Activated CD8-positive, alpha-beta T cell treated with anti-CD3 and anti-CD28 coated beads, Interleukin-2, amount 10 ng/mL, durations not matched to agents 7 days and 5 days (primary cell): ENCODE measurements around the gene PPARGC1A. TPM values are rescaled to one million over a fixed set of nuclear protein-coding genes. Genes with fewer than 3 reads are reported as not detected.

Experiments used
- ATAC-seq: fragments of 150-1000 bp; cut with Tn5 transposase; one replicate; pipeline ENCODE4 v1.10.0; 2021; ENCODE audit warnings: moderate library complexity
- CTCF ChIA-PET: fragments of 350-600 bp; sonication (Branson Sonifier 250); formaldehyde crosslinking; loops from one replicate; lab custom pipeline; 2021; ENCODE audit warnings: antibody characterized with exemption; lab: Charles Lee
- POLR2A ChIA-PET: fragments of 350-600 bp; sonication (Branson Sonifier 250); formaldehyde crosslinking; loops from one replicate; lab custom pipeline; 2021; ENCODE audit warnings: antibody characterized with exemption; lab: Charles Lee
- DNase-seq: peaks from one replicate; pipeline ENCODE4 v3.0.0-alpha.2; 2020
- H3K27ac Mint-ChIP-seq: one replicate; pipeline ENCODE4 v1.8.0; 2021; ENCODE audit warnings: mild to moderate bottlenecking, mixed read lengths
- H3K27me3 Mint-ChIP-seq: one replicate; pipeline ENCODE4 v1.8.0; 2021; ENCODE audit warnings: low read depth, mixed read lengths
- H3K36me3 Mint-ChIP-seq: one replicate; pipeline ENCODE4 v1.8.0; 2021; ENCODE audit warnings: low read depth, mixed read lengths
- H3K4me1 Mint-ChIP-seq: one replicate; pipeline ENCODE4 v1.8.0; 2021; ENCODE audit warnings: low read depth, mixed read lengths
- H3K4me3 Mint-ChIP-seq: one replicate; pipeline ENCODE4 v1.8.0; 2021; ENCODE audit warnings: mild to moderate bottlenecking, mixed read lengths
- H3K9me3 Mint-ChIP-seq: one replicate; pipeline ENCODE4 v1.8.0; 2022; ENCODE audit warnings: mixed read lengths; ENCODE audit not compliant: insufficient read depth
- total RNA-seq, 2 experiments: library from RNA; stranded (reverse); gene quantifications; one replicate each; pipeline ENCODE4 v1.2.3, GENCODE V29; 2021

Gene PPARGC1A
- total RNA-seq = not detected

GRCh38 chr4:23889814-23890341 is at the start of gene PPARGC1A:
TSS of gene PPARGC1A (minus strand) at chr4:23890047. CDS start at chr4:23889957, 90 bp downstream.
- H3K36me3 Mint-ChIP-seq = no peaks in the 10 kb centered on the region
- H3K4me3 Mint-ChIP-seq = no peak within 1 kb of the TSS
- POLR2A ChIA-PET = no interaction called here
- H3K27ac Mint-ChIP-seq = no peak within 1 kb of the TSS
- no peaks in the 10 kb centered on the region for H3K9me3 Mint-ChIP-seq
- DNase-seq = no peak
- ATAC-seq = no peak
- peaks cover 2% of the 10 kb centered on the region for H3K27me3 Mint-ChIP-seq
- CTCF ChIA-PET = no interaction called here
- H3K4me1 Mint-ChIP-seq = no peaks in the 10 kb centered on the region

- no peak overlapping the region for H3K4me3 Mint-ChIP-seq
- ChIA-PET POLR2A (no interaction called here), CTCF (no interaction called here)
- DNase-seq (no peak), ATAC-seq (no peak)
- no peaks in the 10 kb centered on the region for H3K4me1 Mint-ChIP-seq
- H3K36me3 Mint-ChIP-seq = no peaks in the 10 kb centered on the region
- H3K27me3 Mint-ChIP-seq = no peaks in the 10 kb centered on the region
- H3K27ac Mint-ChIP-seq = no peak overlapping the region
- no peaks in the 10 kb centered on the region for H3K9me3 Mint-ChIP-seq
Measured at GRCh38 chr4:23938796-23939195, 48.9 kb upstream of the PPARGC1A start.

- no peaks in the 10 kb centered on the region for H3K27me3 Mint-ChIP-seq
Measured at GRCh38 chr4:23937173-23937572, 47.3 kb upstream of the PPARGC1A start.

GRCh38 chr4:23934915-23935314 is 45.1 kb upstream of the PPARGC1A start:
- Mint-ChIP-seq H3K27me3 (no peaks in the 10 kb centered on the region), H3K27ac (no peak overlapping the region), H3K4me1 (no peaks in the 10 kb centered on the region), H3K9me3 (no peaks in the 10 kb centered on the region), H3K36me3 (no peaks in the 10 kb centered on the region), H3K4me3 (no peak overlapping the region)
- CTCF ChIA-PET = no interaction called here
- POLR2A ChIA-PET = no interaction called here
- ATAC-seq = no peak
- DNase-seq = no peak

More at GRCh38 chr4:23937173-23937572, 47.3 kb upstream of the PPARGC1A start:
- DNase-seq (no peak), ATAC-seq (no peak)
- no peaks in the 10 kb centered on the region for H3K36me3 Mint-ChIP-seq
- no peak overlapping the region for H3K27ac Mint-ChIP-seq
- no peaks in the 10 kb centered on the region for H3K9me3 Mint-ChIP-seq
- CTCF ChIA-PET = no interaction called here
- H3K4me3 Mint-ChIP-seq = no peak overlapping the region
- H3K4me1 Mint-ChIP-seq = no peaks in the 10 kb centered on the region
- POLR2A ChIA-PET = no interaction called here

- POLR2A ChIA-PET = no interaction called here
- no peak overlapping the region for H3K27ac Mint-ChIP-seq
- no peak overlapping the region for H3K4me3 Mint-ChIP-seq
- H3K9me3 Mint-ChIP-seq = no peaks in the 10 kb centered on the region
- no peaks in the 10 kb centered on the region for H3K36me3 Mint-ChIP-seq
- CTCF ChIA-PET = no interaction called here
- DNase-seq = no peak
- H3K4me1 Mint-ChIP-seq = no peaks in the 10 kb centered on the region
- no peak for ATAC-seq
- H3K27me3 Mint-ChIP-seq = no peaks in the 10 kb centered on the region
Measured at GRCh38 chr4:23934223-23934622, 44.4 kb upstream of the PPARGC1A start.

GRCh38 chr4:23932901-23933308 is 43.1 kb upstream of the PPARGC1A start:
- no peak overlapping the region for H3K27ac Mint-ChIP-seq
- CTCF ChIA-PET = no interaction called here
- H3K4me1 Mint-ChIP-seq = no peaks in the 10 kb centered on the region

GRCh38 chr4:23932186-23932585 is 42.3 kb upstream of the PPARGC1A start:
- no peak for ATAC-seq
- Mint-ChIP-seq H3K4me1 (no peaks in the 10 kb centered on the region), H3K9me3 (no peaks in the 10 kb centered on the region), H3K4me3 (no peak overlapping the region), H3K27ac (no peak overlapping the region), H3K27me3 (no peaks in the 10 kb centered on the region), H3K36me3 (no peaks in the 10 kb centered on the region)
- DNase-seq = no peak
- ChIA-PET POLR2A (no interaction called here), CTCF (no interaction called here)

More at GRCh38 chr4:23932901-23933308, 43.1 kb upstream of the PPARGC1A start:
- ATAC-seq (no peak), DNase-seq (no peak)
- Mint-ChIP-seq H3K27me3 (no peaks in the 10 kb centered on the region), H3K9me3 (no peaks in the 10 kb centered on the region), H3K36me3 (no peaks in the 10 kb centered on the region), H3K4me3 (no peak overlapping the region)
- POLR2A ChIA-PET = no interaction called here

GRCh38 chr4:23931489-23931830 is 41.6 kb upstream of the PPARGC1A start:
- DNase-seq (no peak), ATAC-seq (no peak)
- H3K27me3 Mint-ChIP-seq = no peaks in the 10 kb centered on the region
- POLR2A ChIA-PET = no interaction called here
- CTCF ChIA-PET = no interaction called here
- no peaks in the 10 kb centered on the region for H3K4me1 Mint-ChIP-seq
- no peaks in the 10 kb centered on the region for H3K36me3 Mint-ChIP-seq
- H3K9me3 Mint-ChIP-seq = no peaks in the 10 kb centered on the region
- no peak overlapping the region for H3K4me3 Mint-ChIP-seq
- H3K27ac Mint-ChIP-seq = no peak overlapping the region

- Mint-ChIP-seq H3K4me1 (no peaks in the 10 kb centered on the region), H3K27ac (no peak overlapping the region), H3K27me3 (no peaks in the 10 kb centered on the region), H3K4me3 (no peak overlapping the region), H3K9me3 (no peaks in the 10 kb centered on the region), H3K36me3 (no peaks in the 10 kb centered on the region)
- ATAC-seq (no peak), DNase-seq (no peak)
- CTCF ChIA-PET = no interaction called here
- POLR2A ChIA-PET = no interaction called here
Measured at GRCh38 chr4:23930750-23931488, 41.1 kb upstream of the PPARGC1A start.

GRCh38 chr4:23929248-23929647 is 39.4 kb upstream of the PPARGC1A start:
- H3K4me1 Mint-ChIP-seq = no peaks in the 10 kb centered on the region
- ATAC-seq = no peak
- CTCF ChIA-PET = no interaction called here

GRCh38 chr4:23924556-23924955 is 34.7 kb upstream of the PPARGC1A start:
- CTCF ChIA-PET = no interaction called here
- ATAC-seq = no peak

More at GRCh38 chr4:23929248-23929647, 39.4 kb upstream of the PPARGC1A start:
- no peaks in the 10 kb centered on the region for H3K36me3 Mint-ChIP-seq
- DNase-seq = no peak
- POLR2A ChIA-PET = no interaction called here
- no peak overlapping the region for H3K4me3 Mint-ChIP-seq
- no peaks in the 10 kb centered on the region for H3K9me3 Mint-ChIP-seq
- H3K27ac Mint-ChIP-seq = no peak overlapping the region
- no peaks in the 10 kb centered on the region for H3K27me3 Mint-ChIP-seq

GRCh38 chr4:23923840-23924239 is 34.0 kb upstream of the PPARGC1A start:
- ChIA-PET CTCF (no interaction called here), POLR2A (no interaction called here)
- DNase-seq (no peak), ATAC-seq (no peak)
- Mint-ChIP-seq H3K4me3 (no peak overlapping the region), H3K27me3 (no peaks in the 10 kb centered on the region), H3K9me3 (no peaks in the 10 kb centered on the region), H3K4me1 (no peaks in the 10 kb centered on the region), H3K36me3 (no peaks in the 10 kb centered on the region), H3K27ac (no peak overlapping the region)

More at GRCh38 chr4:23924556-23924955, 34.7 kb upstream of the PPARGC1A start:
- no peaks in the 10 kb centered on the region for H3K27me3 Mint-ChIP-seq
- no peak for DNase-seq
- POLR2A ChIA-PET = no interaction called here
- no peak overlapping the region for H3K4me3 Mint-ChIP-seq
- H3K4me1 Mint-ChIP-seq = no peaks in the 10 kb centered on the region
- H3K36me3 Mint-ChIP-seq = no peaks in the 10 kb centered on the region
- H3K27ac Mint-ChIP-seq = no peak overlapping the region
- no peaks in the 10 kb centered on the region for H3K9me3 Mint-ChIP-seq
